HG03196 (cell line): ENCODE data around the gene NDUFS4.
"Not testable (repeated sequence)": the region's sequence is repeated elsewhere in the genome, so short reads cannot be mapped to it uniquely, and the experiment has no call there.

ENCODE experiments used
- ATAC-seq: cut with Tn5 transposase; IDR thresholded peaks from one replicate; pipeline ENCODE4 v1.9.1; 2021; ENCODE audit not compliant: unreplicated experiment

The NDUFS4 gene

GRCh38 chr5:53649352-53649751 is 88.9 kb downstream of the NDUFS4 start:
- no peak for ATAC-seq

GRCh38 chr5:53660573-53660972 is 100.1 kb downstream of the NDUFS4 start:
- ATAC-seq, result not testable (repeated sequence)

GRCh38 chr5:53665313-53665712 is 104.9 kb downstream of the NDUFS4 start:
- ATAC-seq, result not testable (repeated sequence)

GRCh38 chr5:53667621-53668020 is 107.2 kb downstream of the NDUFS4 start:
- no peak for ATAC-seq

GRCh38 chr5:53671447-53671846 is 111.0 kb downstream of the NDUFS4 start:
- ATAC-seq, result no peak

GRCh38 chr5:53674121-53674520 is 113.7 kb downstream of the NDUFS4 start:
- ATAC-seq, result no peak

- no peak for ATAC-seq
These were observed 117.2 kb downstream of the NDUFS4 start for GRCh38 chr5:53677632-53678031.

- ATAC-seq, result no peak
These were observed 118.7 kb downstream of the NDUFS4 start for GRCh38 chr5:53678981-53679660.

- no peak for ATAC-seq
These were observed 120.6 kb downstream of the NDUFS4 start for GRCh38 chr5:53681079-53681478.

- ATAC-seq, result no peak
These were observed 130.6 kb downstream of the NDUFS4 start for GRCh38 chr5:53691014-53691413.

GRCh38 chr5:53694520-53695022 is 134.1 kb downstream of the NDUFS4 start:
- no peak for ATAC-seq

GRCh38 chr5:53710405-53710804 is 150.0 kb downstream of the NDUFS4 start:
- not testable (repeated sequence) for ATAC-seq

GRCh38 chr5:53712327-53712726 is 151.9 kb downstream of the NDUFS4 start:
- ATAC-seq, result no peak

GRCh38 chr5:53713978-53714666 is 153.7 kb downstream of the NDUFS4 start:
- ATAC-seq, result no peak

- ATAC-seq, result no peak
These were observed 154.2 kb downstream of the NDUFS4 start for GRCh38 chr5:53714667-53715010.

- ATAC-seq, result no peak
These were observed 165.7 kb downstream of the NDUFS4 start for GRCh38 chr5:53726121-53726520.

- no peak for ATAC-seq
These were observed 170.5 kb downstream of the NDUFS4 start for GRCh38 chr5:53730943-53731342.
